Peyer's patch (tissue), 4 donors: ENCODE results near the gene GPR142. TPM values are rescaled to one million over a fixed set of nuclear protein-coding genes. Genes with fewer than 3 reads are reported as not detected.
A peak's percentile ranks its signal among the peaks of the same experiment; 100 is the strongest.

Experiments used
- DNase-seq, 3 donors: peaks; one replicate each; pipeline ENCODE4 v3.0.0-alpha.2; 2017 to 2019
- H3K27ac ChIP-seq, 4 donors: fragments of 200-600 bp; sonication (generic); one replicate each; pipeline ENCODE4 v1.5.1; 2016 to 2019
- H3K27me3 ChIP-seq, 2 donors: fragments of 200-600 bp; sonication (generic); one replicate each; pipeline ENCODE4 v1.5.1; 2019
- H3K36me3 ChIP-seq, 3 donors: fragments of 200-600 bp; sonication (generic); one replicate each; pipeline ENCODE4 v1.5.1; 2016 to 2019
- H3K4me1 ChIP-seq, 4 donors: fragments of 200-600 bp; sonication (generic); one replicate each; pipeline ENCODE4 v1.5.1; 2016 to 2019
- H3K4me3 ChIP-seq, 4 donors: fragments of 200-600 bp; sonication (generic); 1 replicate in 3 of 4; 2 replicates in 1 of 4; pipeline ENCODE4 v1.5.1; 2016 to 2019; ENCODE audit warnings: mild to moderate bottlenecking in 1 of 4
- H3K9me3 ChIP-seq, 4 donors: fragments of 200-600 bp; sonication (generic); one replicate each; pipeline ENCODE4 v1.5.1; 2016 to 2019; ENCODE audit warnings: mild to moderate bottlenecking in 1 of 4
- CTCF ChIP-seq, 6 experiments: fragments of 450-650 bp in 4 of 6; fragments of 200-600 bp in 2 of 6; sonication (generic) in 1 of 6; IDR thresholded peaks; one replicate each; pipeline ENCODE4 v1.5.1; 2017 to 2019; ENCODE audit warnings: antibody characterized with exemption in 6 of 6, mild to moderate bottlenecking in 3 of 6, moderate library complexity in 1 of 6
- POLR2A ChIP-seq, 2 donors: fragments of 450-650 bp; IDR thresholded peaks; one replicate each; pipeline ENCODE4 v1.5.1; 2017; ENCODE audit warnings: antibody characterized with exemption in 2 of 2, mild to moderate bottlenecking in 2 of 2, moderate library complexity in 2 of 2
- total RNA-seq, 4 donors: library from RNA; depleted of rRNA; stranded (reverse); fragments of >200 nt; gene quantifications; one replicate each; pipeline ENCODE4 v1.1.0, GENCODE V29; 2016

Gene GPR142
- total RNA-seq, 4 donors from 2014 or later, result 0.53 to 1.1 (median 0.85) TPM; not detected in 1

- H3K36me3 ChIP-seq, result no peaks in the 10 kb centered on the region
- H3K27me3 ChIP-seq, result no peaks in the 10 kb centered on the region
- no peaks in the 10 kb centered on the region for H3K9me3 ChIP-seq
- TF ChIP-seq POLR2A (IDR thresholded peaks at IDR 0.05), result no peak
- no peak for TF ChIP-seq CTCF (IDR thresholded peaks at IDR 0.05)
- H3K4me1 ChIP-seq, result peaks cover 0 to 24% (median 8%) of the 10 kb centered on the region in 4 donors
- no peak for DNase-seq
- no peak overlapping the region for H3K27ac ChIP-seq
- H3K4me3 ChIP-seq, result no peak overlapping the region
Measured at GRCh38 chr17:74369665-74370490, 2.6 kb downstream of the GPR142 start.

- no peak overlapping the region for H3K27ac ChIP-seq
- no peak for TF ChIP-seq POLR2A (IDR thresholded peaks at IDR 0.05)
- TF ChIP-seq CTCF (IDR thresholded peaks at IDR 0.05), result no peak
- no peak for DNase-seq
- H3K36me3 ChIP-seq, result no peaks in the 10 kb centered on the region
- H3K27me3 ChIP-seq, result no peaks in the 10 kb centered on the region
- H3K4me3 ChIP-seq, result no peak overlapping the region
- H3K4me1 ChIP-seq, result peaks cover 0 to 24% (median 8%) of the 10 kb centered on the region in 4 donors
- no peaks in the 10 kb centered on the region for H3K9me3 ChIP-seq
Measured at GRCh38 chr17:74371653-74372147, 4.4 kb downstream of the GPR142 start.

- no peaks in the 10 kb centered on the region for H3K36me3 ChIP-seq
- no peak overlapping the region for H3K27ac ChIP-seq
- peaks cover 0 to 24% (median 8%) of the 10 kb centered on the region in 4 donors for H3K4me1 ChIP-seq
- TF ChIP-seq CTCF (IDR thresholded peaks at IDR 0.05) (no peak), POLR2A (IDR thresholded peaks at IDR 0.05) (no peak)
- no peak for DNase-seq
- H3K9me3 ChIP-seq, result no peaks in the 10 kb centered on the region
- no peak overlapping the region for H3K4me3 ChIP-seq
- no peaks in the 10 kb centered on the region for H3K27me3 ChIP-seq
Measured at GRCh38 chr17:74372426-74372825, 5.1 kb downstream of the GPR142 start.

- Histone ChIP-seq H3K27me3 (no peaks in the 10 kb centered on the region), H3K9me3 (no peaks in the 10 kb centered on the region), H3K27ac (peak overlapping the region in 1 of 4 donors; percentile 22), H3K36me3 (no peaks in the 10 kb centered on the region), H3K4me3 (no peak overlapping the region), H3K4me1 (peaks cover 0 to 13% (median under 1%) of the 10 kb centered on the region in 4 donors)
- DNase-seq, result peak in 2 of 3 donors; percentile 67 to 82
- TF ChIP-seq CTCF (IDR thresholded peaks at IDR 0.05) (no peak), POLR2A (IDR thresholded peaks at IDR 0.05) (no peak)
Measured at GRCh38 chr17:74373838-74374606, 6.7 kb downstream of the GPR142 start.

- H3K4me3 ChIP-seq, result no peak overlapping the region
- H3K27ac ChIP-seq, result no peak overlapping the region
- H3K36me3 ChIP-seq, result no peaks in the 10 kb centered on the region
- TF ChIP-seq CTCF (IDR thresholded peaks at IDR 0.05), result no peak
- no peak for TF ChIP-seq POLR2A (IDR thresholded peaks at IDR 0.05)
- H3K4me1 ChIP-seq, result peaks cover 0 to 21% (median 4%) of the 10 kb centered on the region in 4 donors
- DNase-seq, result no peak
- no peaks in the 10 kb centered on the region for H3K27me3 ChIP-seq
- H3K9me3 ChIP-seq, result no peaks in the 10 kb centered on the region
Measured at GRCh38 chr17:74374858-74375257, 7.6 kb downstream of the GPR142 start.
